ENCODE results near the gene SLC25A45.

Gene SLC25A45

GRCh38 chr11:65377036-65377435, 5.4 kb downstream of the SLC25A45 start:
- TF ChIP-seq ZFX (IDR thresholded peaks at IDR 0.05) (no peak), CTCF (conservative IDR thresholded peaks at IDR 0.05) (no peak)
- no peak overlapping the region for H3K27ac ChIP-seq

GRCh38 chr11:65376138-65376713, 6.2 kb downstream of the SLC25A45 start:
- no peak overlapping the region for H3K27ac ChIP-seq
- TF ChIP-seq CTCF (conservative IDR thresholded peaks at IDR 0.05): no peak
- TF ChIP-seq ZFX (IDR thresholded peaks at IDR 0.05): no peak

- TF ChIP-seq CTCF (conservative IDR thresholded peaks at IDR 0.05) (no peak), ZFX (IDR thresholded peaks at IDR 0.05) (no peak)
- H3K27ac ChIP-seq: no peak overlapping the region
Observed at GRCh38 chr11:65375012-65375411, 7.4 kb downstream of the SLC25A45 start.

- H3K27ac ChIP-seq: no peak overlapping the region
- no peak for TF ChIP-seq ZFX (IDR thresholded peaks at IDR 0.05)
- no peak for TF ChIP-seq CTCF (conservative IDR thresholded peaks at IDR 0.05)
Observed at GRCh38 chr11:65373839-65374580, 8.4 kb downstream of the SLC25A45 start.

GRCh38 chr11:65370659-65371049, 11.8 kb downstream of the SLC25A45 start:
- H3K27ac ChIP-seq: no peak overlapping the region
- TF ChIP-seq CTCF (conservative IDR thresholded peaks at IDR 0.05) (no peak), ZFX (IDR thresholded peaks at IDR 0.05) (no peak)

GRCh38 chr11:65366340-65366773, 16.1 kb downstream of the SLC25A45 start:
- H3K27ac ChIP-seq: no peak overlapping the region
- no peak for TF ChIP-seq ZFX (IDR thresholded peaks at IDR 0.05)
- TF ChIP-seq CTCF (conservative IDR thresholded peaks at IDR 0.05): peak; percentile 89

- no peak overlapping the region for H3K27ac ChIP-seq
Observed at GRCh38 chr11:65363770-65364169, 18.7 kb downstream of the SLC25A45 start.

More at GRCh38 chr11:65363770-65364169, 18.7 kb downstream of the SLC25A45 start:
- no peak for TF ChIP-seq CTCF (conservative IDR thresholded peaks at IDR 0.05)
- no peak for TF ChIP-seq ZFX (IDR thresholded peaks at IDR 0.05)

Data from C4-2B (cell line).